Transverse colon (tissue), 4 donors: ENCODE measurements around the gene AP2S1. TPM values are rescaled to one million over a fixed set of nuclear protein-coding genes. Genes with fewer than 3 reads are reported as not detected.
"Not testable (repeated sequence)": the region's sequence is repeated elsewhere in the genome, so short reads cannot be mapped to it uniquely, and the experiment has no call there.

Source experiments
- DNase-seq: peaks from one replicate; pipeline ENCODE4 v3.0.0-alpha.2; 2019
- H3K27ac ChIP-seq, 4 donors: fragments of 200-600 bp; sonication (generic); 2 replicates each; pipeline ENCODE4 v1.5.1; 2016 to 2018; ENCODE audit warnings: inconsistent platforms in 4 of 4
- H3K27me3 ChIP-seq: fragments of 200-600 bp; sonication (generic); 2 replicates; pipeline ENCODE4 v1.5.1; 2017; ENCODE audit warnings: inconsistent platforms
- H3K36me3 ChIP-seq, 4 donors: fragments of 200-600 bp; sonication (generic); 2 replicates each; pipeline ENCODE4 v1.5.1; 2017 to 2019; ENCODE audit warnings: inconsistent platforms in 4 of 4
- H3K4me1 ChIP-seq, 4 donors: fragments of 200-600 bp; sonication (generic); 2 replicates each; pipeline ENCODE4 v1.5.1; 2017 to 2020; ENCODE audit warnings: inconsistent platforms in 4 of 4
- H3K4me3 ChIP-seq, 4 donors: fragments of 200-600 bp; sonication (generic); 1 replicate in 1 of 4; 2 replicates in 3 of 4; pipeline versions ENCODE4 v1.5.1 to v1.6.1; 2017 to 2019; ENCODE audit warnings: inconsistent platforms in 4 of 4
- H3K9me3 ChIP-seq, 2 donors: fragments of 200-600 bp; sonication (generic); 2 replicates each; pipeline ENCODE4 v1.5.1; 2017 to 2019; ENCODE audit warnings: inconsistent platforms in 2 of 2
- EP300 ChIP-seq: sonication (generic); formaldehyde crosslinking; IDR thresholded peaks from one replicate; pipeline ENCODE4 v1.6.1; 2017; ENCODE audit warnings: antibody characterized with exemption, low read depth
- POLR2A ChIP-seq: fragments of 450-650 bp; IDR thresholded peaks from one replicate; pipeline ENCODE4 v1.6.1; 2016; ENCODE audit warnings: antibody characterized with exemption, mild to moderate bottlenecking, moderate library complexity
- POLR2AphosphoS5 ChIP-seq, 3 donors: sonication (generic); formaldehyde crosslinking; IDR thresholded peaks; one replicate each; pipeline ENCODE4 v1.6.1; 2016; ENCODE audit warnings: antibody characterized with exemption in 3 of 3
- WGBS, 2 donors: methylation state at CpG; one replicate each; pipeline ENCODE4 v1.1.5; 2018; ENCODE audit warnings: low coverage in 1 of 2; 5-methylcytosine and 5-hydroxymethylcytosine counted together
- in situ Hi-C, 4 donors: fragments of 200-750 bp; cut with MboI; loops; one replicate each; pipeline versions ENCODE4 v1.15.0 to v1.15.1; 2017; ENCODE audit warnings: low sequenced_read_pairs in 3 of 4, low pct_ligation_motif_present in 1 of 4, low pct_unique_long_range_greater_than_20kb in 1 of 4
- intact Hi-C: fragments of 100-400 bp; cut with DNase I; formaldehyde crosslinking; loops from one replicate; pipeline ENCODE4 v1.15.1; 2023; ENCODE audit warnings: low total_unique reads
- total RNA-seq, 4 donors: library from RNA; depleted of rRNA; stranded (reverse); fragments of >200 nt; gene quantifications; one replicate each; pipeline ENCODE4 v1.1.0, GENCODE V29; 2016
- TF ChIP-seq, protein P1 (sequence below), 5 experiments: fragments of 200-600 bp in 3 of 5; fragments of 450-650 bp in 2 of 5; sonication (generic) in 3 of 5; IDR thresholded peaks; 1 replicate in 2 of 5; 2 replicates in 3 of 5; pipeline ENCODE4 v1.5.1; 2016 to 2017; ENCODE audit warnings: antibody characterized with exemption in 5 of 5, inconsistent platforms in 3 of 5, mild to moderate bottlenecking in 2 of 5, moderate library complexity in 1 of 5

Gene AP2S1
- total RNA-seq, 4 donors from 2014 or later = 50.1 to 96.9 (median 61.2) TPM

DNA sequence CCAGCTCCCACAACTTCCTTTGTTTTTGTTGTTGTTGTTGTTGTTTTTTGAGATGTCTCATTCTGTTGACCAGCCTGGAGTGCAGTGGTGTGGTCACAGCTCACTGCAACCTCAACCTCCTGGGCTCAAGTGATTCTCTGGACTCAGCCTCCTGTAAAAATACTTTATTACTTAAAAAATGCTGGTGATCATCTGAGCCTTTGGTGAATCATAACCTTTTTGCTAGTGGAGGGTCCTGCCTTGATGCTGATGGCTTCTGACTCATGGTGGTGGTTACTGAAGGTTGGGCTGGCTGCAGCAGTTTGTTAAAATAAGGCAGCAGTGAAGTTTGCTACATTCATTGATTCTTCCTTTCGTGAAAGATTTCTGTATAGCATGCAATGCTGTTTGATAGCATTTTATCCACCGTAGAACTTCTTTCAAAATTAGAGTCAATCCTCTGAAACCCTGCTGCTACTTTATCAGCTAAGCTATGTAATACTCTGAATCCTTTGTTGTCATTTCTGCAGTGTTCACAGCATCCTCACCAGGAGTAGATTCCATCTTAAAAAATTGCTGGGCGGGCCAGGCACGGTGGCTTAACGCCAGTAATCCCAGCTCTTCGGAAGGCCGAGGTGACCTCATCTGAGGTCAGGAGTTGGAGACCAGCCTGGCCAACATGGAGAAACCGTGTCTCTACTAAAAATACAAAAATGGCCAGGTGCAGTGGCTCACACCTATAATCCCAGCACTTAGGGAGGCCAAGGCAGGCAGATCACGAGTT lies 28.1 kb upstream of the AP2S1 start:
- Histone ChIP-seq H3K27ac (no peak overlapping the region), H3K27me3 (no peaks in the 10 kb centered on the region), H3K36me3 (no peaks in the 10 kb centered on the region), H3K4me1 (peaks cover 0 to 8% (median 0%) of the 10 kb centered on the region in 4 donors), H3K4me3 (no peak overlapping the region), H3K9me3 (no peaks in the 10 kb centered on the region)
- DNase-seq = no peak
- intact Hi-C loops (no loop called here), in situ Hi-C loops (no loop called here)
- TF ChIP-seq, protein P1, sequence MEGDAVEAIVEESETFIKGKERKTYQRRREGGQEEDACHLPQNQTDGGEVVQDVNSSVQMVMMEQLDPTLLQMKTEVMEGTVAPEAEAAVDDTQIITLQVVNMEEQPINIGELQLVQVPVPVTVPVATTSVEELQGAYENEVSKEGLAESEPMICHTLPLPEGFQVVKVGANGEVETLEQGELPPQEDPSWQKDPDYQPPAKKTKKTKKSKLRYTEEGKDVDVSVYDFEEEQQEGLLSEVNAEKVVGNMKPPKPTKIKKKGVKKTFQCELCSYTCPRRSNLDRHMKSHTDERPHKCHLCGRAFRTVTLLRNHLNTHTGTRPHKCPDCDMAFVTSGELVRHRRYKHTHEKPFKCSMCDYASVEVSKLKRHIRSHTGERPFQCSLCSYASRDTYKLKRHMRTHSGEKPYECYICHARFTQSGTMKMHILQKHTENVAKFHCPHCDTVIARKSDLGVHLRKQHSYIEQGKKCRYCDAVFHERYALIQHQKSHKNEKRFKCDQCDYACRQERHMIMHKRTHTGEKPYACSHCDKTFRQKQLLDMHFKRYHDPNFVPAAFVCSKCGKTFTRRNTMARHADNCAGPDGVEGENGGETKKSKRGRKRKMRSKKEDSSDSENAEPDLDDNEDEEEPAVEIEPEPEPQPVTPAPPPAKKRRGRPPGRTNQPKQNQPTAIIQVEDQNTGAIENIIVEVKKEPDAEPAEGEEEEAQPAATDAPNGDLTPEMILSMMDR (IDR thresholded peaks at IDR 0.05) = no peak
- no peak for TF ChIP-seq POLR2A
- no peak for TF ChIP-seq EP300
- no peak for TF ChIP-seq POLR2AphosphoS5 (IDR thresholded peaks at IDR 0.05)
- WGBS, 2 donors = 80 to 84% methylated on average over 1 to 9 of the region's 9 CpGs

DNA sequence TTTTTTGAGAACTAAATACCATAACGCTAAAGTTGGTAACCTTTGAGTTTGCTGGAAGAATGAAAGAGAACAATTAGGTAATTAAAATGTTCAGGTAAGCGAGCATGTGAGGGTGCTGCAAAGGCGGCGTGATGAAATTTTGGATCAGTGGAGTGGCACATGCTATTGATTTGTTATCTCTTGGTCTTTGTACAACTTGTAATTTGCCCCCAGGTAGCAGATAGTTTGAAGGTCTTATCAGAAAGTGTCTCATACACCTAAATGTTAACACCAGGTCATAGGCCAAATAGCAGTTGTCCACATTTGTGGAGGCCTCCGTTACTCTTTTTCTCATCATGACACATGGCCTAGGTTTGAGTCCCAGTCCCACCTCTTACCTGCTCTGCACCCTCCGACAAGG lies 25.0 kb upstream of the AP2S1 start:
- Histone ChIP-seq H3K27ac (no peak overlapping the region), H3K4me3 (no peak overlapping the region), H3K36me3 (no peaks in the 10 kb centered on the region), H3K4me1 (peaks cover 0 to 3% (median 0%) of the 10 kb centered on the region in 4 donors), H3K27me3 (no peaks in the 10 kb centered on the region), H3K9me3 (no peaks in the 10 kb centered on the region)
- TF ChIP-seq POLR2AphosphoS5 (IDR thresholded peaks at IDR 0.05) (no peak), EP300 (no peak), POLR2A (no peak)
- TF ChIP-seq, protein P1 (IDR thresholded peaks at IDR 0.05) = no peak
- no peak for DNase-seq
- in situ Hi-C loops (no loop called here), intact Hi-C loops (no loop called here)
- WGBS, 2 donors = 89 to 92% methylated on average over 4 to 6 of the region's 6 CpGs

DNA sequence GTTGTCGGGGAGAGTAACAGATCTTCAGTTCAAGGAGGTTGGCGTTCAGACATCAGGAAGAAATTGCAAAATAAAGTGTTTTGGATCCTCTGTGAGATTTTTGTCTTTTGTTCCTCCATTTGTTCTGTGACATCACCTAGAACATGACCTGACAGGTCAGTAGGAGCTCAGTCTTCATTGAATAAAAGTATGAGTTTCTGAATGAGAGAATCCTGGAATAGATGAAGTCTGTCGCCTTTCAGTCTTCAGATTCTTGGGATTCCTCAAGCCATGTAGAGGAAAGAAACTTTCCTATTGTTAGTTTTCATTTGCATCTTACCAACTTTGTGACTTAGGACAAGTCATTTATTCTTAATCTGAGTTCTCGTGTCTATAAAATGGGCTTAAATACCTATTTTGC lies 24.6 kb upstream of the AP2S1 start:
- in situ Hi-C loops = no loop called here

DNA sequence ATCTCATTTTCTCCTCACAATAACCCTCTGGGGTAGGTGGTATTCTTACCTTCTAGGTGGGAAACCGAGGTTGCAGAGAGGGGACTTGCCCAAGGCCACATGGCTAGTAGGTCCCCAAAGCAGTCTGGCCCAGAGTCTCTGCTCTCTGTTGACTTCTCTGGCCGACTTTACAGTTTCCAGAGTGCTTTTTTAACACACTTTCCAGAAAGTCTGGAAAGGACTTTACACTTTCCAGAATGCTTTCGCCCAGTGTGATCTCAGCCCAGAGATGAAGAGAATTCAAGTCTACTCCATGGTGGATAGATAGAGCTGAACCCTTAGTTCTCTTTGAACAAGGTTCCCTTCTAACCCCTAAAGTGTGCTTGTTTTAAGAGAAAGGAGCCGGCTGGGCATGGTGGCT lies 22.3 kb upstream of the AP2S1 start:
- in situ Hi-C loops (no loop called here), intact Hi-C loops (no loop called here)
- H3K27me3 ChIP-seq = no peaks in the 10 kb centered on the region
- no peak for TF ChIP-seq EP300
- TF ChIP-seq POLR2AphosphoS5 (IDR thresholded peaks at IDR 0.05) = no peak
- TF ChIP-seq, protein P1 (IDR thresholded peaks at IDR 0.05) = no peak
- TF ChIP-seq POLR2A = no peak
- H3K9me3 ChIP-seq = no peaks in the 10 kb centered on the region
- peaks cover 0 to 13% (median under 1%) of the 10 kb centered on the region in 4 donors for H3K4me1 ChIP-seq
- no peak overlapping the region for H3K27ac ChIP-seq
- H3K36me3 ChIP-seq = no peaks in the 10 kb centered on the region
- H3K4me3 ChIP-seq = no peak overlapping the region
- 82 to 93% methylated on average over 2 to 4 of the region's 4 CpGs for WGBS, 2 donors
- no peak for DNase-seq

More for the DNA sequence above, 24.6 kb upstream of the AP2S1 start:
- Histone ChIP-seq H3K27ac (no peak overlapping the region), H3K4me3 (no peak overlapping the region), H3K9me3 (no peaks in the 10 kb centered on the region), H3K36me3 (no peaks in the 10 kb centered on the region), H3K27me3 (no peaks in the 10 kb centered on the region), H3K4me1 (peaks cover 0 to 3% (median 0%) of the 10 kb centered on the region in 4 donors)
- no peak for DNase-seq
- intact Hi-C loops = no loop called here
- 93 to 95% methylated on average over 4 of the region's 4 CpGs for WGBS, 2 donors
- no peak for TF ChIP-seq POLR2AphosphoS5 (IDR thresholded peaks at IDR 0.05)
- TF ChIP-seq EP300 = no peak

DNA sequence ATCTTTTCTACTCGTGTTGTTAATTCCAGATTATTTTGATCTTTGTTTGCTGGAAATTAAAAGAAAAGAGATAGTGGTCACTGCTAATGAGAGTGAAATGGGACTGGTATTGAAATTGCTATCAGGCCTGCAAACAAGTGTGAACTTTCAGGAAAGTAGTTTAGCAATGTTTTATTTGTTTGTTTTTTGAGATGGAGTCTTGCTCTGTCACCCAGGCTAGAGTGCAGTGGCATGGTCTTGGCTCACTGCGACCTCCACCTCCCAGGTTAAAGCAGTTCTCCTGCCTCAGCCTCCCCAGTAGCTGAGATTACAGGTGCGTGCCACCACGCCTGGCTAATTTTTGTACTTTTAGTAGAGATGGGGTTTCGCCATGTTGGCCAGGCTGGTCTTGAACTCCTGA lies 20.5 kb upstream of the AP2S1 start:
- H3K9me3 ChIP-seq, H3K4me3 ChIP-seq, in situ Hi-C loops, H3K27me3 ChIP-seq, DNase-seq, H3K36me3 ChIP-seq, intact Hi-C loops, H3K27ac ChIP-seq: not testable (repeated sequence)
- 78 to 88% methylated on average over 1 to 5 of the region's 5 CpGs for WGBS, 2 donors
- H3K4me1 ChIP-seq = peaks cover 9 to 28% (median 16%) of the 10 kb centered on the region in 4 donors
